ENCODE measurements around the gene MAP3K5. TPM values are rescaled to one million over a fixed set of nuclear protein-coding genes. Genes with fewer than 3 reads are reported as not detected.

Gene MAP3K5, protein sequence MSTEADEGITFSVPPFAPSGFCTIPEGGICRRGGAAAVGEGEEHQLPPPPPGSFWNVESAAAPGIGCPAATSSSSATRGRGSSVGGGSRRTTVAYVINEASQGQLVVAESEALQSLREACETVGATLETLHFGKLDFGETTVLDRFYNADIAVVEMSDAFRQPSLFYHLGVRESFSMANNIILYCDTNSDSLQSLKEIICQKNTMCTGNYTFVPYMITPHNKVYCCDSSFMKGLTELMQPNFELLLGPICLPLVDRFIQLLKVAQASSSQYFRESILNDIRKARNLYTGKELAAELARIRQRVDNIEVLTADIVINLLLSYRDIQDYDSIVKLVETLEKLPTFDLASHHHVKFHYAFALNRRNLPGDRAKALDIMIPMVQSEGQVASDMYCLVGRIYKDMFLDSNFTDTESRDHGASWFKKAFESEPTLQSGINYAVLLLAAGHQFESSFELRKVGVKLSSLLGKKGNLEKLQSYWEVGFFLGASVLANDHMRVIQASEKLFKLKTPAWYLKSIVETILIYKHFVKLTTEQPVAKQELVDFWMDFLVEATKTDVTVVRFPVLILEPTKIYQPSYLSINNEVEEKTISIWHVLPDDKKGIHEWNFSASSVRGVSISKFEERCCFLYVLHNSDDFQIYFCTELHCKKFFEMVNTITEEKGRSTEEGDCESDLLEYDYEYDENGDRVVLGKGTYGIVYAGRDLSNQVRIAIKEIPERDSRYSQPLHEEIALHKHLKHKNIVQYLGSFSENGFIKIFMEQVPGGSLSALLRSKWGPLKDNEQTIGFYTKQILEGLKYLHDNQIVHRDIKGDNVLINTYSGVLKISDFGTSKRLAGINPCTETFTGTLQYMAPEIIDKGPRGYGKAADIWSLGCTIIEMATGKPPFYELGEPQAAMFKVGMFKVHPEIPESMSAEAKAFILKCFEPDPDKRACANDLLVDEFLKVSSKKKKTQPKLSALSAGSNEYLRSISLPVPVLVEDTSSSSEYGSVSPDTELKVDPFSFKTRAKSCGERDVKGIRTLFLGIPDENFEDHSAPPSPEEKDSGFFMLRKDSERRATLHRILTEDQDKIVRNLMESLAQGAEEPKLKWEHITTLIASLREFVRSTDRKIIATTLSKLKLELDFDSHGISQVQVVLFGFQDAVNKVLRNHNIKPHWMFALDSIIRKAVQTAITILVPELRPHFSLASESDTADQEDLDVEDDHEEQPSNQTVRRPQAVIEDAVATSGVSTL (N-terminal part only)
- total RNA-seq = 10 to 100 TPM; 31.4 to 31.7 TPM
- 10 to 100 TPM in 1 of 2 donors, 1 to 10 TPM in 1; 7.3 to 26.3 TPM for polyA plus RNA-seq

DNA sequence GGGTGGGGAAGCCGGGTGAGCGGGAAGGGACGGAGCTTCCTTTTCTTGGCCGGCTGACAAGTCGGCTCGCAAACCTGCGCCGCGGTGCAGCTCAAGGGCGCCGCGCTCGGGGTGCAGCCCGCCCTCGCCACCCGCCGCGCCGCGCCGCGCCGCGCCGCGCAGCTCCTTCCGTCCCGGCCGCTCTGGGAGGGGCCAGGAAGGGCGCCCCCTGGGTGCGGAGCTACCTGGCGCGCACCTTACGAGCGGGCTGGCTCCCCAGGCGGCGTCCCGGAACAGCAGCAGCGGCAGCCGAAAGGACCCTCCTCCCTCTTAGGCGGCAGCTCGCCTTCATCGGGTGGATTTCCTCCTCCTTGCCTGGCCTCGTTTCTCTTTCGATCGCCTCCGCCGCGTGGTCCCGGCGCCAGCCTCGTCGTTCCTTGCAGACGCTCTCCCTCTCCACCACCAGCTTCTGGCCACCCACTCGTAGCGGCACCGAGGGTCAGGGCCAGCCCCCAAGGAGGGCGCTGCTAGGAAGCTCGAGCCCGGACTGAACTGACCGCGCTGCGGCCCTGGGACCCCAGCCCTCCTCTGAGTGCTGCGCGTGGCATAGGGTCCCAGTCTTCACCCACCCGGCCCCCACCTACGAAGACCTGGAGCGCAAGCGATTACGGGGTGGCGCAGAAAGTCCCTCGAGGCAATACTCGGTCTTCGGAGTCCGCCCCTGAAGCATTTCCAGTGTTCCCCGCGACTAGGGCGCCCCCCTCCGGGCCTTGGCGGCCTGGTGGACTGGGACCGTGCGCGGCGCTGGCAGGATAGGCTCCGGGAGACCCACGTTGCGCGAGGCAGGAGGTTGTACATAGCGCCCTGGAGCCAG lies at the start of gene MAP3K5:
Gene MAP3K5 (minus strand): TSS at position 68 of the 853 bp plus-strand sequence. CDS start 320 bp downstream, outside the sequence.
- peak; percentile 94 to 95 (median 94) for DNase-seq
- peaks cover 4 to 19% of the 10 kb centered on the region in 2 donors for H3K36me3 Mint-ChIP-seq
- peaks cover 22 to 49% (median 27%) of the 10 kb centered on the region in 4 donors for H3K4me1 Mint-ChIP-seq
- H3K27ac Mint-ChIP-seq = peak within 1 kb of the TSS; percentile 93 to 98 (median 97)
- peak within 1 kb of the TSS; percentile 99 for H3K27ac ChIP-seq (ENCODE audit: low read depth, low read length)
- CTCF ChIA-PET (ENCODE audit: partially characterized antibody) = interaction anchor here (0.7 to 16.4 kb wide), 64 partner anchors 9 to 1664 kb away, joined by 3 to 747 read pairs (median 8); partner anchors contain the start of genes BCLAF1 and PEX7
- H3K9me3 Mint-ChIP-seq = peaks cover 0 to 3% (median 0%) of the 10 kb centered on the region in 8 donors
- intact Hi-C loops (cut with micrococcal nuclease) = loop anchor here (1.0 to 10.0 kb wide), 8 partner anchors 30 to 508 kb away; partner anchors contain the start of genes BCLAF1 and PEX7
- H3K36me3 ChIP-seq (ENCODE audit: insufficient read depth, low read length) = no peaks in the 10 kb centered on the region
- peak within 1 kb of the TSS; percentile 68 to 100 for H3K4me3 ChIP-seq (ENCODE audit: low read length in 2 of 2)
- no peaks in the 10 kb centered on the region for H3K27me3 ChIP-seq (ENCODE audit: insufficient read depth, low read length)
- POLR2A ChIA-PET (ENCODE audit: partially characterized antibody) = interaction anchor here (0.6 to 9.9 kb wide), 51 partner anchors 9 to 1294 kb away, joined by 3 to 323 read pairs (median 5); partner anchors contain the start of genes BCLAF1 and PEX7
- peaks cover 41% of the 10 kb centered on the region for H3K4me1 ChIP-seq (ENCODE audit: insufficient read depth, low read length)
- no peaks in the 10 kb centered on the region for H3K9me3 ChIP-seq (ENCODE audit: control insufficient read depth in 1 of 2, low read length in 2 of 2)
- H3K27me3 Mint-ChIP-seq = no peaks in the 10 kb centered on the region
- H3K4me3 Mint-ChIP-seq = peak within 1 kb of the TSS; percentile 94 to 100 (median 97)

DNA sequence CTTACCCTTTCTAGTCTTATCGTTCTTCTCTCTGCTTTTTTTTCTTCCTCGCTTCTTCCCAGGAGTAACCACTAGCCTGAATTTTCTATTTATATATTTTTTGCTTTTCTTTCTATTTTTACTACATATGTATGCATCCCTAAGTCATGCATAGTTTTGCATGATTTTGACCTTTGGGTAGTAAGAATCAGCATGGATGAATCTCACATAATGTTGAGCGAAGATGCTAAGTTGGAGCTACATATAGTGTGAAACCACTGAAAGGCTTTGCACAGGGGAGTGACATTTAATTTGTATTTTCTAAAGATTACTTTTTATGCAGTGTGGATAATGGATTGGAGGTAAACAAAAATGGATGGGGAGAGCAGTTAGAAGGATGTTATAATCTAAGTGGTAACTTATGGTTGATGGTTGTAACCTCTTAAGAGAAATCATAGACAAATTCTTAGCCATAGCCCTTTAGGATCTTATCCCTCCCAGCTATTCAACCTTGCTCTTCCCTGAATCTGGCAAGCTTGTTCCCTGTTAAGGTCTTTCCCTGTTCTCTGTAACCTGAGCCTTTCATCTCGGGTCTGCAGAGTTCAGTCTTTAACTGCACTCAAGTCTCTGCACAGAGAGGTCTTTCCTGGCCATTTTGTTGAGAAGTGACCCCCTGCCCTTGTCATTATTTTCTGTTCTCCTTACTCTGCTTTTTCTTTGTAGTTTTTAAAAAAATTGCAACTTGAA lies 48.2 kb upstream of the MAP3K5 start:
- no peaks in the 10 kb centered on the region for H3K27me3 ChIP-seq (ENCODE audit: insufficient read depth, low read length)
- H3K4me3 Mint-ChIP-seq = no peak overlapping the region
- H3K4me1 Mint-ChIP-seq = peaks cover 0 to 1% (median 0%) of the 10 kb centered on the region in 4 donors
- ChIA-PET CTCF (ENCODE audit: partially characterized antibody) (interaction anchor here (1.0 kb wide), 1 partner anchor 9 kb away, joined by 3 read pairs; no protein-coding TSS in a partner anchor), POLR2A (ENCODE audit: partially characterized antibody) (no interaction called here)
- intact Hi-C loops (cut with micrococcal nuclease) = no loop called here
- no peaks in the 10 kb centered on the region for H3K27me3 Mint-ChIP-seq
- no peaks in the 10 kb centered on the region for H3K4me1 ChIP-seq (ENCODE audit: insufficient read depth, low read length)
- H3K4me3 ChIP-seq (ENCODE audit: low read length in 2 of 2) = no peak overlapping the region
- no peak overlapping the region for H3K27ac Mint-ChIP-seq
- no peaks in the 10 kb centered on the region for H3K36me3 ChIP-seq (ENCODE audit: insufficient read depth, low read length)
- no peak for DNase-seq
- H3K36me3 Mint-ChIP-seq = peaks cover 3 to 7% of the 10 kb centered on the region in 2 donors
- H3K9me3 Mint-ChIP-seq = no peaks in the 10 kb centered on the region
- no peak overlapping the region for H3K27ac ChIP-seq (ENCODE audit: low read depth, low read length)
- H3K9me3 ChIP-seq (ENCODE audit: control insufficient read depth in 1 of 2, low read length in 2 of 2) = no peaks in the 10 kb centered on the region

DNA sequence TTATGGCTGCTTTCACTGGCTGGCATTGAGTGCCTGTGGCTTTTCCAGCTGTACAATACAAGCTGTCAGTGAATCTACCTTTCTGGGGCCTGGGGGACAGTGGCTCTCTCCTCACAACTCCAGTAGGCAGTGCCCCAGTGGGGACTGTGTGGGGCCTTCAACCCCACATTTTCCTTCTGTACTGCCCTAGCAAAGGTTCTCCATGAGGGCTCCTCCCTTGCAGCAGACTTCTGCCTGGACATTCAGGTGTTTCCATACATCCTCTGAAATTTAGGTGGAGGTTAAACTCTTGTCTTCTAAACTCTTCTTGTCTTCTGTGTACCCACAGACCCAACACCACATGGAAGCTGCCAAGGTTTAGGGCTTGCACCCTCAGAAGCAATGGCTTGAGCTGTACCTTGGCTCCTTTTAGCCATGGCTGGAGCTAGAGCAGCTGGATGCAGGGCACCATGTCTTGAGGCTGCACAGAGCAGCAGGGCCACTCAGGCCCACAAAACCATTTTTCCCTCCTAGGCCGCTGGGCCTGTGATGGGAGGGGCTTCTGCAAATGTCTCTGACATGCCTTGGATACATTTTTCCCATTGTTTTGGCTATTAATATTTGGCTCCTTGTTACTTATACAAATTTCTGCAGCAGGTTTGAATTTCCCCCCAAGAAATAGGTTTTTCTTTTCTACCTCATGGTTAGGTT lies 39.7 kb upstream of the MAP3K5 start:
- no peaks in the 10 kb centered on the region for H3K36me3 ChIP-seq (ENCODE audit: insufficient read depth, low read length)
- Mint-ChIP-seq H3K27ac (no peak overlapping the region), H3K36me3 (peaks cover 56 to 62% of the 10 kb centered on the region in 2 donors), H3K4me3 (no peak overlapping the region), H3K4me1 (peaks cover 0 to 9% (median 2%) of the 10 kb centered on the region in 4 donors), H3K9me3 (peaks cover 0 to 25% (median 20%) of the 10 kb centered on the region in 8 donors), H3K27me3 (no peaks in the 10 kb centered on the region)
- no peaks in the 10 kb centered on the region for H3K27me3 ChIP-seq (ENCODE audit: insufficient read depth, low read length)
- H3K4me1 ChIP-seq (ENCODE audit: insufficient read depth, low read length) = no peaks in the 10 kb centered on the region
- H3K27ac ChIP-seq (ENCODE audit: low read depth, low read length) = no peak overlapping the region
- POLR2A ChIA-PET (ENCODE audit: partially characterized antibody) = no interaction called here
- peaks cover 0 to 9% of the 10 kb centered on the region in 2 donors for H3K9me3 ChIP-seq (ENCODE audit: control insufficient read depth in 1 of 2, low read length in 2 of 2)
- DNase-seq = peak in 1 of 5 donors; percentile 5
- CTCF ChIA-PET (ENCODE audit: partially characterized antibody) = interaction anchor here (0.7 to 1.0 kb wide), 3 partner anchors 8 to 188 kb away, joined by 3 read pairs; no protein-coding TSS in a partner anchor
- intact Hi-C loops (cut with micrococcal nuclease) = no loop called here
- no peak overlapping the region for H3K4me3 ChIP-seq (ENCODE audit: low read length in 2 of 2)

DNA sequence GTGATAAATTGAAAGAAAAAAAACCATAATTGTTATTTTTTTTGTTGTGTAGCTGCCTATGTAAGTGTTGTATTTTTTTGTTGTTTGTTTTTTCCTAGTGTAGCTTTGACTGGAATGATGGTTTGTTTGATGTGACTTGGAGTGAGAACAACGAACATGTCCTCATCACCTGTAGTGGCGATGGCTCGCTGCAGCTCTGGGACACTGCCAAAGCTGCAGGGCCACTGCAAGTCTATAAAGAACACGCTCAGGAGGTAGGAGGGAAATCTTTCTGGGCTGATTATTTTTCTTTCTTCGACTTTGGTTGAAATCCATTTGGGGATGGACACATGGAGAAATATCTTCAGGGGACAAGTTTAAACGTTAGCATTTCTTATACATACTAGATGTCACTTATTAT lies 33.9 kb upstream of the MAP3K5 start:
- intact Hi-C loops (cut with micrococcal nuclease) = no loop called here
- Mint-ChIP-seq H3K9me3 (peaks cover 0 to 6% (median 4%) of the 10 kb centered on the region in 8 donors), H3K27ac (no peak overlapping the region), H3K36me3 (peaks cover 50 to 51% of the 10 kb centered on the region in 2 donors), H3K4me3 (peak overlapping the region in 1 of 8 donors; percentile 49), H3K4me1 (peaks cover 13 to 44% (median 23%) of the 10 kb centered on the region in 4 donors), H3K27me3 (no peaks in the 10 kb centered on the region)
- DNase-seq = no peak
- Histone ChIP-seq H3K36me3 (ENCODE audit: insufficient read depth, low read length) (no peaks in the 10 kb centered on the region), H3K9me3 (ENCODE audit: control insufficient read depth in 1 of 2, low read length in 2 of 2) (peaks cover 0 to 5% of the 10 kb centered on the region in 2 donors), H3K4me1 (ENCODE audit: insufficient read depth, low read length) (peaks cover 12% of the 10 kb centered on the region), H3K27me3 (ENCODE audit: insufficient read depth, low read length) (no peaks in the 10 kb centered on the region), H3K27ac (ENCODE audit: low read depth, low read length) (no peak overlapping the region), H3K4me3 (ENCODE audit: low read length in 2 of 2) (no peak overlapping the region)
- CTCF ChIA-PET (ENCODE audit: partially characterized antibody) = no interaction called here
- POLR2A ChIA-PET (ENCODE audit: partially characterized antibody) = no interaction called here

DNA sequence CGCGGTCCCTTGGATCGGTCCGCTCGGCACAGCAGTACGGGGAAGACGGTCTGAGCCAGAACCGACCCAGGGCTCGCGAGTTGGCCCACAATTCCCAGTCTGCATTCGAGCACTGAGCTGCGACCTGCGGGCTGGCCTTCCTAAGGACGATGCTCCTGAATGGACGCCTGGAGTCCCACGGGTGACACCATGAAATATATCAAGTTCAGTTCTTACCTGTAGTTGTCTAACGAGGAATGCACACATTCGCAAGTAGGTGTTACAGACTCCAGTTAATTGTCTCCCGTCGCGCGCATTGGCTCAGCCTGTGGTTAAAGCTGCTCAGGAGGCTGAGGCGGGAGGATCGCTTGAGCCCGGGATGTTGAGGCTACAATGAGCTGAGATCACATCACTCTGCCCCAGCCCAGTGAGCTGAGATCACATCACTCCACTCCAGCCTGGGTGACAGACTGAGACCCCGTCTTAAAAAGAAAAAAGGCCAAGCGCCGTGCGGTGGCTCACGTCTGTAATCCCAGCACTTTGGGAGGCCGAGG lies 30.9 kb upstream of the MAP3K5 start:
- intact Hi-C loops (cut with micrococcal nuclease) = no loop called here
- Mint-ChIP-seq H3K4me1 (peaks cover 13 to 46% (median 22%) of the 10 kb centered on the region in 4 donors), H3K4me3 (peak overlapping the region; percentile 87 to 96 (median 90)), H3K36me3 (peaks cover 25 to 26% of the 10 kb centered on the region in 2 donors), H3K27me3 (peaks cover 2 to 3% of the 10 kb centered on the region in 2 donors), H3K27ac (peak overlapping the region; percentile 87 to 94 (median 92)), H3K9me3 (peaks cover 0 to 2% (median 0%) of the 10 kb centered on the region in 8 donors)
- Histone ChIP-seq H3K27me3 (ENCODE audit: insufficient read depth, low read length) (no peaks in the 10 kb centered on the region), H3K27ac (ENCODE audit: low read depth, low read length) (peak overlapping the region; percentile 87), H3K9me3 (ENCODE audit: control insufficient read depth in 1 of 2, low read length in 2 of 2) (no peaks in the 10 kb centered on the region), H3K4me1 (ENCODE audit: insufficient read depth, low read length) (peaks cover 12% of the 10 kb centered on the region), H3K4me3 (ENCODE audit: low read length in 2 of 2) (peak overlapping the region; percentile 58 to 82), H3K36me3 (ENCODE audit: insufficient read depth, low read length) (no peaks in the 10 kb centered on the region)
- ChIA-PET CTCF (ENCODE audit: partially characterized antibody) (interaction anchor here (0.6 to 4.1 kb wide), 4 partner anchors 22 to 221 kb away, joined by 3 to 34 read pairs (median 12); partner anchors contain the start of genes IL20RA and MAP3K5), POLR2A (ENCODE audit: partially characterized antibody) (interaction anchor here (0.7 to 3.2 kb wide), 10 partner anchors 19 to 893 kb away, joined by 3 to 38 read pairs (median 5); partner anchors contain the start of genes BCLAF1 and MAP3K5)
- DNase-seq = peak in 2 of 5 donors; percentile 7 to 45
